WI38 (cell line): ENCODE measurements around the gene SUGCT.

Experiments
- H3K4me3 ChIP-seq: 2 replicates; pipeline ENCODE4 v1.5.1; 2011; ENCODE audit warnings: low read depth, mild to moderate bottlenecking, control low read depth, low read length
- CTCF ChIP-seq: IDR thresholded peaks from 2 replicates; pipeline ENCODE4 v1.5.1; 2012; ENCODE audit warnings: low read depth, mild to moderate bottlenecking, control low read depth, low read length

SUGCT gene

GRCh38 chr7:40887099-40887498, 752.3 kb downstream of the SUGCT start:
- no peak overlapping the region for H3K4me3 ChIP-seq
- no peak for TF ChIP-seq CTCF

- no peak for TF ChIP-seq CTCF
Observed at GRCh38 chr7:40888499-40888898, 753.7 kb downstream of the SUGCT start.

GRCh38 chr7:40889099-40889498, 754.3 kb downstream of the SUGCT start:
- no peak overlapping the region for H3K4me3 ChIP-seq
- no peak for TF ChIP-seq CTCF

More at GRCh38 chr7:40888499-40888898, 753.7 kb downstream of the SUGCT start:
- no peak overlapping the region for H3K4me3 ChIP-seq

GRCh38 chr7:40889539-40889938, 754.7 kb downstream of the SUGCT start:
- H3K4me3 ChIP-seq = no peak overlapping the region
- no peak for TF ChIP-seq CTCF

- TF ChIP-seq CTCF = no peak
- no peak overlapping the region for H3K4me3 ChIP-seq
Observed at GRCh38 chr7:40890088-40890692, 755.4 kb downstream of the SUGCT start.

GRCh38 chr7:40891232-40891631, 756.4 kb downstream of the SUGCT start:
- TF ChIP-seq CTCF = no peak
- no peak overlapping the region for H3K4me3 ChIP-seq

- no peak for TF ChIP-seq CTCF
- H3K4me3 ChIP-seq = no peak overlapping the region
Observed at GRCh38 chr7:40899151-40899550, 764.3 kb downstream of the SUGCT start.
